GM21381 (cell line): ENCODE measurements around the gene ZSWIM4.
"Not testable (repeated sequence)": the region's sequence is repeated elsewhere in the genome, so short reads cannot be mapped to it uniquely, and the experiment has no call there.

Experiments
- ATAC-seq: cut with Tn5 transposase; IDR thresholded peaks from one replicate; pipeline ENCODE4 v1.9.1; 2021; ENCODE audit warnings: mild to moderate bottlenecking, moderate library complexity; ENCODE audit not compliant: unreplicated experiment

The ZSWIM4 gene

GRCh38 chr19:13847407-13848339 is 52.4 kb downstream of the ZSWIM4 start:
- peak; percentile 27 for ATAC-seq

DNA sequence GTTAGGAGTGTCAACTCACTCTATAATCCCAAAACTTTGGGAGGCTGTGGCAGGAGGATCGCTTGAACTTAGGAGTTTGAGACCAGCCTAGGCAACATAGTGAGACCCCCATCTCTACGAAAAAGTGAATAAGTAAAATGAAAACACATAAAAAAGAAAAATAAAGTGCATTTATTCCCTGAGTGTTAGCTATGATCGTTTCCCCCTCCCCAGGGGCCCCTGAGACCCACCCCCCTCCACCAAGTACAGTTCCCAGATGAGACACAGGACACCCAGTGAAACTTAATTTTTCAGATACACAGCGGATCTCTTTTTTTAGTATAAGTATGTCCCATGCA is 53.1 kb downstream of the ZSWIM4 start:
- no peak for ATAC-seq

DNA sequence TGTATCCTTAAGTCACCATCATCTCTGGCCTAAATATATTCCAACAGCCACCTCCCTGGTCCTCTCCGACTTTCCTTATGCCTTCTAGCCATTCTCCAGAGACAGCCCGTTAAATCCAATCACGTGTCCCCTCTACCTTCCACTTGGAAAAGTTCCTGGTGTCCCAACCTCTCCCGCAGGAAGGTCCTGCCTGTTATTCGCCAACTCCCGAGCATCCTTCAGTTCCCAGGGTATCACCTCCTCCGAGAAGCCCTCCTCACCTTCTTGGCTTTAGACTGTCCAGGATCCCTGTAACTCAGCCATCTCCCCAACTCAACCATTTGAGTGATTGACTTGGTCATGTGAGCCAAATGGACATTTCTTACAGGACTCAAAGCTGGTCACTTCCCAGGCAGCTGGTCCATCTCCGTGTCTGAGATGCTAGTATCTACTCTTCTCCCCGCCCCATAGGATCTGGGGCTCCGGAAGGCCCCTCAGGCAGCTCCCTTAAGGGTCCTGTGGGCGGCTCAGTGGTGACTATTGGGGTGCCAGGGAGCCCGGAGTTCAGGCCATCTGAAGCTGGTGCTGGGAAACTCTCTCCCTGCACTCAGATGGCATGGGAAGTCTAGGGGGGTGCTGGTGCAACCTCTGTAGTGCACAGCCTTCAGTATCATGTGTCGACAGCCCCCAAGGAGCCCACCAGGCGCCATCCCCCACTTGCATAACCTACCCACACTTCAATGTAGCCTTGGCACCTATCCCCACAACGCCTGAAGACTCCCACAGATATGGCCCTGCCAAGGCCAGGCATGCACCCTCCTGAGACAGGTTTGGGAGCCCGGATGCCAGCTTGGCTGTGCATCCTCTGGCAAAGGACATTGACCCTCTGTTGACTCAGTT is 53.8 kb downstream of the ZSWIM4 start:
- ATAC-seq: no peak

DNA sequence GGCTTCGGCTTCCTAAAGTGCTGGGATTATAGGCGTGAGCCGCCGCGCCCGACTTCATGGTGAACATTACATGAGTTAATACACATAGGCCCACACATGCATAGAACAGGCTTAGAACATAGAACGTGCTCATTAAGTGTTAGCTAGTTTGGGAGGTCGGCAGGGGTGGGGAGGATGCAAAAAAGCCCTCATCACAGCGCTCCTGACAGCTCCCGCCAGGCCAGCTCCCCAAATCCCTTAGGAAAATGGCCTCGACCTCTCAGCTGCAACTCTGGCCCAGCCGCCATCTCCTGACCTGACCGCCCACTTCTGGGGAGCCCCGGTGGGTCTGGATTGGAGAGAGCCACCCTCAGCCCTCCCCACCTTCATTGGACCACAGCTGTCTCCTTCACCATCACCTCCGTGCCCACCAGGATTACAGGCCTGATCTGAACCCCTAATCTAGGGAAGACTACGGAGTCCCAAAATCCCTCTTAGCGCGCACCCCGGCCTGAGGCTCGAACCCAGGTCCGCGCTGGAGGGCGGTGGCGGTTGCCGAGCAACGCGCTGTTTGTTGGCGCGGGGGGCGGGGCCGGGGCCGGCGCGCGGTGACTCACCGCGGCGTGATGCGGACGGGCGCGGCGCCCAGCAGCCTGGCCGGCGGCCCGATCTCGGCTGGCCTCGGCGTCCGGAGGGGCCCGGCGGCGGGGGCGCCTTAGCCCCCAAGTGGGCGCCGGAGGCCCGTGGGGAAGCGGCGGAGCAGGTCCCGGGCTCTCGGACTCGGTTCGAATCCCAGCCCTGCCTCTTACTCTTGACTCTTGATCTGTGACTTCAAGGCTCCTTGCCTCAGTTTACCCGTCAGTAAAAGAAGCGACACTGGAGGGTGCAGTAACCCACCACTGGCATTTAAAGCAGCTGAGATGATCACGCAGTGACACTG is 55.0 kb downstream of the ZSWIM4 start:
- no peak for ATAC-seq

- ATAC-seq: no peak
These were observed 55.9 kb downstream of the ZSWIM4 start for GRCh38 chr19:13850910-13851733.

GRCh38 chr19:13851734-13852114 is 56.5 kb downstream of the ZSWIM4 start:
- not testable (repeated sequence) for ATAC-seq

GRCh38 chr19:13852171-13852707 is 57.0 kb downstream of the ZSWIM4 start:
- ATAC-seq: not testable (repeated sequence)

DNA sequence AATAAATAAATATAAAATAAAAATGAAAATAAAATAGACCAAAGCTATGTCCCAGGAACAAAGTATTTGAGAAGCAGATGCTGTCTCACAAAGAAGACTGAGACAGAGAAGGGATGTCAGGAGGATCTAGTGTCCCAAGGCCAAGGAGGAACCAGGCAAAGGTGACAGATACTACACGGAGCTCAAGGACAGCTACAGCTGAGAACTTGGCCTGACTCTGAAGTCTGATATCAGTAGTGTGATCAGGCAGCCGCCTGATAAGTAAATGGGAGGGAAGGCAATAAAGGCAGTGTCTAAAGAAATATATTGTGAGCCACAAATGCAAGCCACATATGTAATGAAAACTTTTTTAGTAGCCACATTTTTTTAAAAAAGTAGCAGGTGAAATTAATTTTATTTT is 61.3 kb downstream of the ZSWIM4 start:
- no peak for ATAC-seq

GRCh38 chr19:13859361-13859880 is 64.2 kb downstream of the ZSWIM4 start:
- no peak for ATAC-seq

DNA sequence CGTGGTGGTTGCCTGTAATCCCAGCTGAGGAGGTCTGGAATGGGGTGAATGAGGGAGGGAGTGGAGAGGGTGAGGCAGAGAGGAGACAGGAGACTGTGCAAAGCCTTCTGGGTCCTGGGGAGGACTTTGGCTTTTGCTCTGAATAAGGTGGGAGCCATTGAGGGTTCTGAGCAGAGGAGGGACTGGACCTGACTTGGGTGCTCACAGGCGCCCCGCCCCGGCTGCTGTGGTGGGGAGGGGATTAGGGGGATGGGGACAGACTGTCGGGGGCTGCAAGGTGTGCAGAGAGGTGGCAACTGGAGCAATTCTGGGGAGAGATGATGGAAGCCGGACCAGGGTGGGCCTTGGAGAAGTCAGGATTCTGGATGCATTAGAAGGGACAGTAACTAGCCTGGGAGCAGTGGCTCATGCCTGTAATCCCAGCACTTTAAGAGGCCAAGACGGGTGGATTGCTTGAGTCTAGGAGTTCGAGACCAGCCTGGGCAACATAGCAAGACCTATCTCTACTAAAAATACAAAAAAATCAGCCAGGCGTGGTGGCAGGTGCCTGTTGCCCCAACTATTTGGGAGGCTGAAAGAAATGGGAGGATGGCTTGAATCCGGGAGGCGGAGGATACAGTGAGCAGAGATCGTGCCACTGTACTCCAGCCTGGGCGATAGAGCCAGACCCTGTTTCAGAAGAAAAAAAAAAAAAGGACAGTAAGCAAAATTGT is 65.6 kb downstream of the ZSWIM4 start:
- ATAC-seq: no peak

- ATAC-seq: peak; percentile 19
These were observed 66.1 kb downstream of the ZSWIM4 start for GRCh38 chr19:13861392-13861713.

DNA sequence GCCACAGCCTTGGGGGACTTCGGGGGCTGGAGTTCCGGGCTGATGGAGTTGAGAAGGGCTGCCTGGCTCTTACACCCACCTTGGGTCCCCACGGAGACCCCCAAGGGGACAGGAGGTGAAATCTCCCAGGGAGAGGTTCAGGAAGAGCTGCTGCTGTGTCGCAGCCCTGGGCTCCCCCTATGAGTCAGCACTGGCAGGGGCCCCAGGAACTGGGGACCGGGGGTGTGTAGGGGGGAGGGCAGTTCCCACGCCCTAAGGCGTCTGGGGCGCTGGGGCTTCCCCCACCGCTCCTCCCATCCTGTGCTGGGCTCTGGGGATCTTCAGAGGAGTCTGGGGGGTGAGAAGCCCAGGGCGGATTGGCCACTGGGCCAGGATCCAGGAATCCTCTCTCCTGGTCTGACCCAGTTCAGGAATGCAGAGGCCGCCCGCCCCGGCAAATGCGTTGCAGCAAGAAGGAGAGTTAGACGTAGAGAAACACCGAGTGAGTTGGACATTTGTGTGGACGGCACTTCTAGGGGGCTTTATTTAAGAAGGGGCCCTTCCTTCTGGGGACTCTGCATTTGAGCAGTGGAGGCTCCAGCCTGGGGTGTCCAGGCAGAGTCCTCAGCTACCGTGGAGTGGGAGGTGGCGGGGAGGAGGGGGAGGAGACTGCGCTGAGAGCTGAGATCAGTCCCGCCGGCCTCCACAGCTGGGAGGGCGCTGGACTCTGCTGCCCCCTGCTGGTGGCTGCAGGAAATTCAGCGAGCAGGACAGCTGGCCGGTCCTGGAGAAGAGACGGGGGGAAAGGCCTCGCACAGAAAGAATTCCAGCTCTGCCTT is 66.7 kb downstream of the ZSWIM4 start:
- ATAC-seq: peak; percentile 82

GRCh38 chr19:13864046-13864666 is 68.9 kb downstream of the ZSWIM4 start:
- no peak for ATAC-seq

- no peak for ATAC-seq
These were observed 69.7 kb downstream of the ZSWIM4 start for GRCh38 chr19:13864667-13865570.

- no peak for ATAC-seq
These were observed 70.6 kb downstream of the ZSWIM4 start for GRCh38 chr19:13865571-13866462.
